Activated CD4-positive, alpha-beta T cell treated with anti-CD3 and anti-CD28 coated beads for 1 hour (primary cell): ENCODE results near the gene PDXK.
"Not testable (repeated sequence)": the region's sequence is repeated elsewhere in the genome, so short reads cannot be mapped to it uniquely, and the experiment has no call there.

Experiments used
- DNase-seq: peaks from one replicate; pipeline ENCODE4 v3.0.0-alpha.2; 2020

PDXK gene

DNA sequence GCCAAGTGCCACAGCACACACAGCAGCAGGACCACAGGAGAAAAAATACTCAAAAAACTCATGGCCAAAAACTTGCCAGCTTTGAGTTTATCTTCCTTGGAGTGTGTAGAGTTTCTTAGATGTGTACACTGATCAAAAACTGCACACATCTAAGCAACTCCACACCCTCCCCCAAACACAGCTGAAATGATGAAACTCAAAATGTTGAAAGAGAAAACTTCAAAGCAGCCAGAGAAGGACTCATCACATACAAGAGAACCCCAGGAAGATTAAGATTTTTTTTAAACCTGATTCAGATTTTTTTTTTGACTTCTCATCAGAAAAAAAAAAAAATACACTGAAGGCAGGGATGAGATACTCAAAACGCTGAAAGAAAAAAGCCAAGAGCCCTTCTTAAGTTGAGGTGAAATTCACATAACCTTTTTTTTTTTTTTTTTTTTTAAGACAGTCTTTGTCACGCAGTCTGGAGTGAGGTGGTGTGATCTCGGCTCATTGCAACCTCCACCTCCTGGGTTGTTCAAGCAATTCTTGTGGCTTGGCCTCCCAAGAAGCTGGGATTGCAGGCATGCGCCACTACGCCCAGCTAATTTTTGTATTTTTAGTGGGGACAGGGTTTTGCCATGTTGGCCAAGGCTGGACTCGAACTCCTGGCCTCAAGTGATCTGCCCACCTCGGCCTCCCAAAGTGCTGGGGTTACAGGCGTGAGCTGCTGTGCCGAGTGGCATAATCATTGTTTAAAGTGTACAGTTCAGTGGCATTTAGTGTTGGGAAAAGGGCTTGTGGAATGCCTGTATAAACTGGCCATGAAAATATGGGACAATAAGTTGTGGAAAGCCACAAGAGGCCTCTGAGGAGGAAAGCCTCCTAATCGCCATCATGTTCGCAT lies 20.9 kb upstream of the PDXK start:
- DNase-seq, result no peak

DNA sequence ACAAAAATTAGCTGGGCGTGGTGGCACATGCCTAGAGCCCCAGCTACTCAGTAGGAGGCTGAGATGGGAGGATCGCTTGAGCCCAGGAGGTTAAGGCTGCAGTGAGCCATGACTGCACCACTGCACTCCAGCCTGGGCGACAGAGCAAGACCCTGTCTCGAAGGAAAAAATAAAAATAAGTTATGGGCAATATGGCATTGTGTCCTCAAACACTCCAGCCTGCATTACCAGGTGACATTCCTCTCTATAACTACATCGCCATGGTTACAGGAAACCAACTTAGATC lies 19.5 kb upstream of the PDXK start:
- not testable (repeated sequence) for DNase-seq

DNA sequence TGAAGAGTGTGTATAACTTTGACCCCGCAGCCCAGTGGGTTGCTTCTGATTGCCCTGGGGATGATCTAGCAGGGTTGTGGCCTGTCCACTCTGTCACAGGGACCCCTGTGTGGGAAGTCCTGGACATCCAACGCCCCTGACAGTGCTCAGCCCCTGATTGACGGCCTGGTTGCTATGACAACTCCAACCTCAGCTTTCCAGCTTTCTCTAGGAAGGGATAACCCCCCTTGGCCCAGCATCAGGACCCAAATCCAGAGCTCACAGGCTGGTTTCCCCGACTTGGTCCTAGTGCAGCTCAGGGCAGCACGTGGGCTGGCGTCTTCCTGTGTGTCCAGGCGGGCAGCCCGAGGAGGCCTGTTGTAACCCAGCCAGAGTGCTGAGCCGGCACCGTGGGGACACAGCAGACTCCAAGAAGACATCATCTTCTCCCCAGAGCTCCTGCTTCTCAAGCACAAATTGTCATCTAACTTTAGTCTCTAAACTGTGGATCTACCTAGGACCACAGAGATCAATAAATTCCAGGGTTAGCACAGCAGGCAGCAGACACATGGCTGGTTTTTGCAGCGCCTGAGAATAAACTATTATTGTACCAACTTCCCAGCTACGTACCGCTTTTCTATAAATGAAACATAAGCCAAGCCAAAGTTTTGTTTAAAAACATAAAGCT lies 18.9 kb upstream of the PDXK start:
- DNase-seq, result no peak

DNA sequence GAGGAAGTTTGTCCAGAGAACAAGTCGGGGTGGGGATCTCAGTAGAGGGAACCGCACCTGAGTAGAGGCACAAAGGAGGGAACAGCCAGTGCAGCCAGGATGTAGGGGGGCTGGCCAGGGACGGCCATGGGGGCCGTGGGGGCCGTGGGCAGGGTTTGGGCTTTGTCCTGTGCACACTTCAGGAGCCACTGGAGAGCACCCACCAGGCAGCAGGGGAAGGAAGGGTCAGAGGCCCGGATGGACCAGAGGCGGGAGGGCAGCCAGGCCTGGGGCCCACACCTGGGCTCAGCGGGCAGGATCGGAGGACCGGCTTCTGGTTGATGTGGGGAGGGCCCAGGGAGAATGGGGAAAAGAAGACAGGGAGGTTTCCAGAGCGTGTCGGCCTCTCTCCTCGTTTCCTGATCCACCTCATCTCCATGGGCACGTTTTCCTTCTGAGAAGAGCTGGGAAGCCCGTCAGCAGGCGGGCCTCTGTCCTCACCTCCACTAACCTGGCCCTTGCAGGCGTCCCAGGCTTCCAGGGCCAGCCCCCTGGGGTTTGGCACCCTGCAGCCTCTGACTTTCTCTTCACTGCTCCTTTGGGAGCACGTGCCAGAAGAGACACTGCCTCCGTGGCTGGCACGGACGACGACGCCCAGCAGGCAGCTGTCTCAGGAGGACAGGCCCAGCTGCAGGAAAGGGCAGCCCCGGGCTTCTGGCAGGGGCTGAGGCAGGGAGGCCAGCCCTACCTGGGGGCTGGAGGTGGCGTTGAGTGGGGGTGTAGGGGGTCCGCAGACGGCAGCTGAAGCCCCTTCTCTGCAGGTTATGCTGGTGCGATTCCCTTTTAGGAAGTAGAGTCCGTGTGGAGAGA lies 16.8 kb upstream of the PDXK start:
- DNase-seq, result no peak

DNA sequence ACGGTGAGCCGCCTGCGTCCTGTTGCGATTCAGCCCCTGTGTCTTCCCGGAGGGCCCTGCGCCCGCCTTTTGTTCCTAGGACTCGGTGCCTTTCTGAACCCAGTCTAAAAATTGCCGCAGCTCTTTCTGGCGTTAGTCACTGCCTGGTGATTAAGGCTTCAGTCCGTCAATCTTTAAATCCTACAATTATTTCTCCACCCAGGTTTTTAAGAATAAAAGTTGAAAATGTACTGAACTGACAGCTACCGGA lies 16.2 kb upstream of the PDXK start:
- no peak for DNase-seq

GRCh38 chr21:43703035-43703880 lies 15.7 kb upstream of the PDXK start:
- DNase-seq, result no peak

- DNase-seq, result no peak
These were observed 11.5 kb upstream of the PDXK start for GRCh38 chr21:43707462-43707861.

DNA sequence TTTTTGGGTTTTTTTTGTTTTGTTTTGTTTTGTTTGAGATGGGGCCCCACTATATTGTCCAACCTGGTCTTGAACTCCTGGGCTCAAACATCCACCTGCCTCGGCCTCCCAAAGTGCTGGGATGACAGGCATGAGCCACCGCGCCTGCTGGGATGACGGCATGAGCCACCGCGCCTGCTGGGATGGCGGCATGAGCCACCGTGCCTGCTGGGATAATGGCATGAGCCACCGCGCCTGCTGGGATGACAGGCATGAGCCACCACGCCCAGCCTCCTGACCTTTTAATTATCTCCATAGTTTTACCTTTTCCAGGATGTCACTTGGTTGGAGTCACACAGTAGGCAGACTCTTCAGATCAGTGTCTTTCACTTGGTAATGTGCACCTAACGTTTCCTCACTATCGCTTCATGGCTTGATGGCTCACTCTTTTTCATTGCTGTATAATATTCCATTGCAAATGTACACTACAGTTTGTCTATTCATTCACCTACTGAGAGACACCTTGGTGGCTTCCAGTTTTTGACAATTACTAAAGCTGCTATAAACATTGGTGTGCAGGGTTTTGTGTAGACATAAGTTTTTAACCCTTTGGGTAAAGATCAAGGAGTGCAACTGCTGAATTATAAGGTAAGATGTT lies 10.1 kb upstream of the PDXK start:
- no peak for DNase-seq

GRCh38 chr21:43712268-43712942 lies 6.5 kb upstream of the PDXK start:
- DNase-seq, result no peak

GRCh38 chr21:43713123-43713522 lies 5.8 kb upstream of the PDXK start:
- DNase-seq, result not testable (repeated sequence)

- DNase-seq, result no peak
These were observed 2.4 kb upstream of the PDXK start for GRCh38 chr21:43716376-43717165.

GRCh38 chr21:43717166-43717853 lies 1.6 kb upstream of the PDXK start:
- no peak for DNase-seq

GRCh38 chr21:43717967-43718871 lies 710 bp upstream of the PDXK start:
- DNase-seq, result no peak

DNA sequence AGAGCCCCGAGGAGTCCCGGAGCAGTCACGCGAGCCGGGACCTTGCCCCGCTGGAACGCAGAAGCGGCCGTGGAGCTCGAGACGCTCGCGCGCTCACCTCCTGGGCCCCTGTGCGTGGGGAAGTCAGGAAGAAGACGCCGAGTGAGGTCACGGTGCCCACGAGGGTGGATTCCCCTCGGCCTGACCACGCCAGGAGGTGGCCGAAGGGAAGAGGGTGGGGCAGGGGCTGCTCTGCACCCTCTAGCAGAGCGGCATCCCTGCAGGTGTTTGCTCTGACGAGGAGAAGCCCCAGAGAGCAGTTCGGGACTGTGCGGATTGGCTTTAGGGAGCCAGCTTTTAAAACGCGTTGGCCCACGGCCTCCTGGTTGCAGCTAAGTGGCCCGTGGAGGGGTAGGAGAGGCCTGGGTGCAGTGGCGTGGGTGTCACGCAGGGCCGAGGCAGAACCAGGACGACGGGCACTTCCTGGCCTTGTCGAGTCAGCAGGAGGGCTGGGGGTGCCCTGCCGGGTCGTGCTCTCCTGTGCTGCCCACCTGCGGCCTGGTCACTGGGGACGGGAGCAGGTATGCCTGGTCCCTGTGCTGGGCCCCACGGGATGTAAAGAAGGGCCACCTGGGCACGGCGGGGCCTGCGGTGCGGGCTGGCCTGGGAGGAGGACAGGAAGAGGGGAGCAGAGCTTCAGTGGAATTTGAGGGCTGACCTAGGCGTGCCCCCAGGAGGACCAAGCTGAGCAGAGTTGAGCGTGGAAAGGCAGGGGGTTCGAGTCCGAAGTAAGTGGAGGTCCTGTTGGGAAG lies 1.0 kb downstream of the PDXK start:
- no peak for DNase-seq

DNA sequence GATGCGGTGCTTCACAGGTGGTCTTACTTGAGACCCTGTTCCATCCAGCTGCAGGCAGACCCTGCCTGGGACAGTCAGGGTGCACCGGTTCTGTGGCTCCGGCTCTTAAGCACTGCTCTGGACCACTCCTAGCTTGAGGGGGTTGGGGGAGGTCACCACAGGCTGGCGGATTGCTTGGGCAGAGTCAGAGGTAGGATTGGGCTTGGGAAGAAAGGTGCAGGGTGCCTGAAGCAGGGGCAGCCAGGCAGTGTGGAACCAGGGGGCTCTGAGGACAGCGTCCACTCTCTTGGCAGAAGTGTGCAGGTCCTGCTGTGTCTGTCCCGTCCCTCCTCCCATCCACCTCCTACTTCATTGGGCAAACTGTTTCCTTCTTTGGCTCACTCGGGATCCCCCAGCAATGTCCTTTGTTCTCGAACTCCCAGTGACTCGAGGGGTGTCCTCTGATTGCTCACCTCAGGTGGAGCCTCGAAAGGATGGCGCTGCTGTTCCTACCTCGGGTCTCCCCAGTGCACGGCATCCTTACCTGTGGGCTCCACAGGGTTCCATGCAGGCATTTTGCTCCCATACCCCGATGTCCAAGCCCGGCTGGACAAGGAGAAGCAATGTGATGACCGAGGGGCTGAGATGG lies 1.7 kb downstream of the PDXK start:
- no peak for DNase-seq

DNA sequence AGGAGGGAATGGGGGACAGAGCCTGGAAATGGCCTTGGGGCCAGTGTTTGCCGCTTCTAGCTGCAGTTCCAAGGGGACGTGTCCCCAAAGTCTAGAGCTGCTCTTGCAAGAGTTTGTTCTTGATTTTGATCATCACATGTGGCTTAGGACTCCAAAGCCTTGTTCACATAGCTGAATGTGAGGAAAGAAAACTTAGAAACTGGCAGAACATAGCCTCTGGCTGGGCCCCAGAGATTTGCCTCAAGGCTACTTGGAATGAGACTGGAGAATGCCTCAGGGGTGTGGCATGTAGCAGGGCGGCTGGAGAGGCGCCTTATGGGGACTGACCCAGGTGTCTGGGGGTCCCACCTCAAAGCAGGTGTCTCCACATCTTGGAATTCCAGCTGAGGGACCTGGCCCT lies 2.3 kb downstream of the PDXK start:
- DNase-seq, result no peak

- no peak for DNase-seq
These were observed 3.0 kb downstream of the PDXK start for GRCh38 chr21:43721939-43722338.

GRCh38 chr21:43723648-43724047 lies 4.7 kb downstream of the PDXK start:
- no peak for DNase-seq
